Hematopoietic multipotent progenitor cell treated with erythropoietin and hydrocortisone succinate and interleukin-3 and kit ligand, for 6 days (in vitro differentiated cells): Measurements from ENCODE around the gene ADAM30.
"Not testable (repeated sequence)": the region's sequence is repeated elsewhere in the genome, so short reads cannot be mapped to it uniquely, and the experiment has no call there.

Experiments
- DNase-seq: peaks from one replicate; pipeline ENCODE4 v3.0.0-alpha.2; 2015

Gene ADAM30

DNA sequence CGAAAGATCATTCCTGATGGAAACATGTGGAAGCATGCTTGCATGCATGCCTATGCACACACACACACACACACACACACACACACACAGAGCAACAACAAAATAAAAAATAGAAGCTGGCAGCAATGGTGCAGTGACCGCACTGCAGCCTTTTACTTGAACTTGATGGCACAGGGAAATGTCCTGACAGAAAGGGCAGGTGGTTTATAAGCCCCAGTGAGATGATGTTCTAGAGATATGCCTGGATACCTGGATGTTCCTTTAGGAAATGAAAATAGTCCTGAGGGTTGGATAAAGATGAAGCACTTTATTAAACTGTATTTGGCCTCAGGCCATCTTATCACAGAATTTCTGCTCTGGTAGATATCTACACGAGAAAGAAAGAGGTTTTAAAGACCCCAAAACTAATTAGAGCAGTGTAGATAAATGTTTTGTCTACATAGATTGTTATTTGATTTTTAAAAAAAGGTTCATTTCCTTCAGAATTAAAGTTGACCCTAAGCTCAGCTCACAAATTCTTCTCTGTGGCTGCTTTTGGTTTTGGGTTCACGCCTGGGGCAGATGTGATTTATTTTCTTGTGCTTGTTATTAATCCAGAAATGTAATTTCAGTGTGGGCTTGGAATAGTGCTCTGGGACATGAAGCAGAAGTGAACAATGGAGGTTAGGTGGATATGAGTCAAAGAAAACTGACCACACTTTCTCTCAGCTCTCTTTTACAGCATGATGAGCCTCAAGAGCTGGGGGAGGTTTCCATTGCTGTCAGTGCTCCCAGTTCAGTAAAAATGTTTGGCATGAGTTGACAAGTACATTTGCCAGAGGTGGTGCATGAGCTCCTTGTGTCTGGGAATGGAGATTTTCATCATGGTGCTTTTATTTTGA is 22.9 kb downstream of the ADAM30 start:
- DNase-seq, result peak; percentile 46

- DNase-seq, result no peak
Observed at GRCh38 chr1:119871881-119872280, 24.4 kb downstream of the ADAM30 start.

GRCh38 chr1:119870917-119871596 is 25.3 kb downstream of the ADAM30 start:
- peak; percentile 90 for DNase-seq

DNA sequence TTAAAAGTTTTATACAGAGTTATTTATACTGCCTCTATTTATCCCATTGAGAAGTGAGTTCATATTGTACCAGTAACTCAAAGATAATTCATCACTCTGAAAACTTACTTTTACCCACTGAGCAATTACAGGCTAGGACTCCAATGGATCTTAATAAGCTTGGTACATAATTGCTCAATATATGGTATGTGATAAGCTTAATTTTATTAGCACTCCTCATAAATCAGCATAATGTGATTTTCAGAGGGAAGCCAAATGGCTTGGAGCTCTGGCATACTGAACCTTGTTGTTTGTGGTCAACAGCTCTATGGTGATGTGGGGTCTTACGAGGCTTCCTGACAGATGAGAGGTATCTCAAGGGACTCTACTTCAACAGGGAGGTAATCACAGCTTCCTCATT is 26.3 kb downstream of the ADAM30 start:
- no peak for DNase-seq

GRCh38 chr1:119868176-119868575 is 28.1 kb downstream of the ADAM30 start:
- DNase-seq, result no peak

DNA sequence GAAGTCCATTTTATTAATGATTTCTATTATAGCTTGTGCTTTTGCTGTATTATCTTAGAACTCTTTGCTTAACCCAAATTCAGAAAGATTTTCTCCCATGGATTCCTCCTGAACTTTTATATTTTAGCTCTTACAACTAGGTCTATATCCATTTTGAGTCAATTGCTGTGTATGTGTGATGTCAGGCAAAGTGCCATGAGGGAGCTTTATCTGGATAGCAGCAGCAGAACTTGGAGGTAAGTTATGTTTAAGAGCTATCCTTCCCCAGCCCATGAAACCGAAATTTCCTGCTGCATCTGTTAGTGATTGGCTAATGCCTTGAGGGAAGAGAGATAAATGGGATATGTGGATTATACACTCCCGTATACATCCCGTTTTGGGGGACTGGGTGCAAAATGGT is 29.9 kb downstream of the ADAM30 start:
- no peak for DNase-seq

DNA sequence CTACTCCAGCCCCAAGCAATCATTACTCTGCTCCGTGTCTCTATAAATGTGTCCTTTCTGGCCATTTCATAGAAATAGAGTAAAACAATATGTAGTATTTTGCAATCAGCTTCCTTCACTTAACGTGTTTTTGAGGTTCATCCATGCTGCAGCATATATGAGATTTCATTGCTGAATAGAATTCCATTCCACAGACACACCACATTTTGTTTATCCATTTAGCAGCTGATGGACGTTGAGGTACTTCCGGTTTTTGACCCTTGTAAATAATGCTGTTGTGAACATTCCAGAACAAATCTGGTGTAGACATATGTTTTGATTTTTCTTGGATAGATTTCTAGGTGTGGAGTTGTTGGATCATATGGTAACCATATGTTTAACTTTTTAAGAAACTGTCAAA is 30.7 kb downstream of the ADAM30 start:
- DNase-seq, result no peak

GRCh38 chr1:119862276-119862675 is 34.0 kb downstream of the ADAM30 start:
- no peak for DNase-seq

- DNase-seq, result no peak
Observed at GRCh38 chr1:119861547-119861946, 34.8 kb downstream of the ADAM30 start.

DNA sequence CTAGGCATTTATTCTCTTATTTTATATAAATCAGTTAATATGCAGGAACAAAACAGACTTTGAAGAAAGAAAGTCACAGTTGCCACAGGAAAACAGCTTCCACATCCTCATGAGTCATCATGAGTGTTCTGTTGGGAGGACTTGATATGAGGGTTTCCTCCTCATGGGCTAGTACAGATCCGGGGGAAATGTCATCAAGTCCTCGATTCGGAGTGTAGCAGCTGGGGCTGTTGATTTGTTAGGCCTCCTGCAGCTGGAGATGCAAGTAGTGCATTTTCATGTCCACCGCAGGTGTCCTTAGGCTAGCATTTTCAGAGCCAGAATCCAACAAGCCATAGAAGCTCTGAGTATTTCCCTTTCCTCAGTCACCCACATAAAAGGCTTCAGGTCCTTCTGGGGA is 36.7 kb downstream of the ADAM30 start:
- peak; percentile 82 for DNase-seq

- not testable (repeated sequence) for DNase-seq
Observed at GRCh38 chr1:119858556-119859214, 37.6 kb downstream of the ADAM30 start.

GRCh38 chr1:119858126-119858525 is 38.2 kb downstream of the ADAM30 start:
- no peak for DNase-seq

- no peak for DNase-seq
Observed at GRCh38 chr1:119853155-119853554, 43.2 kb downstream of the ADAM30 start.

DNA sequence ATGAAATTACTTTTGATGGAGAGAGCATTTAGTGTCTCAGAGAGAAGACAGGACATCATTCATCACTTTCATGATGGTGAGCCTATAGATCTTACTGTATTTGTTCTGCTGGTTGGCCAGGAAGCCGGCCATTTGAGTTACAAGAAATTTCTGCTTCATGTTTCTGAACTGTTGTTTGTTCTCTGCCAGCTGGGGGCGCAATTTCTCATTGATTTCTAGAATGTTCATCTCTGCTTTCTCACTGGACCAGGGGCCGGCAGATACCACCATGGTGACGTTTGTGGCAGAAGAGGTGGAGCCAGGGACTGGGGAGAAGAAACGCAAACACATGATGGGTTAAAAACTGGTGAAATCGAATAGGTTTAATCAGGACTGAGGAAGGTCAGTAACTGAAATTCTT is 52.1 kb downstream of the ADAM30 start:
- DNase-seq, result not testable (repeated sequence)
